IPS-20b (cell line): ENCODE data around the gene UQCR11.

ENCODE experiments used
- H3K27ac ChIP-seq: one replicate; pipeline ENCODE4 v1.5.1; 2013; ENCODE audit warnings: low read length
- H3K27me3 ChIP-seq: 2 replicates; pipeline ENCODE4 v1.6.1; 2013; ENCODE audit warnings: mild to moderate bottlenecking, low read length, inconsistent platforms; ENCODE audit not compliant: insufficient read depth
- H3K36me3 ChIP-seq: 2 replicates; pipeline ENCODE4 v1.6.1; 2013; ENCODE audit warnings: low read depth, mild to moderate bottlenecking, inconsistent platforms, low read length, moderate library complexity; ENCODE audit not compliant: insufficient read depth
- H3K4me1 ChIP-seq: 2 replicates; pipeline ENCODE4 v1.6.1; 2013; ENCODE audit warnings: mild to moderate bottlenecking, control low read depth, inconsistent platforms, low read length, moderate library complexity; ENCODE audit not compliant: insufficient read depth
- H3K4me3 ChIP-seq: 2 replicates; pipeline ENCODE4 v1.5.1; 2013; ENCODE audit warnings: mild to moderate bottlenecking, low read length, inconsistent platforms
- H3K9ac ChIP-seq: 2 replicates; pipeline ENCODE4 v1.6.1; 2013; ENCODE audit warnings: low read depth, mild to moderate bottlenecking, inconsistent platforms, low read length, moderate library complexity
- H3K9me3 ChIP-seq: 2 replicates; pipeline ENCODE4 v1.6.1; 2013; ENCODE audit warnings: mild to moderate bottlenecking, low read depth, low read length, inconsistent platforms; ENCODE audit not compliant: insufficient read depth

Gene UQCR11

DNA sequence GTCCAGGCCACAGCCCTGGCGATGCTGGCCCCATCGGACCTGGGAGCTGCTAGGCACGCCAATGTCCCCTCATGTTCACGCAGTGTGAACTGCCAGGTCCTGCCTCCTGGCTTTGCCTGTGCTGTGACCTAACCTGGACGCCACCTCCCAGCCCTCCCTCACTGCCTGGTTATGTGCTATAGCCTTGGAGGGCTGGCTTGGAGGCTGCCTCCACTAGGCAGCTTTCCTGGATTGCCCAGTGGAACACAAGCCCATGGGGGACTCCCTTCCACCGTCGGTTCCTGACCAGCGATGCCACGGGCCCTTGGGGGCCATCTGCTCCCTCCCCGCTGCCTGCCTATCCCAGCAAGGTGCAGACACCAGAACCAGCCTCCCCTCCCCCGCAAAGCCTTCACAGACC, 15.2 kb upstream of the UQCR11 start:
- H3K27ac ChIP-seq, result no peak overlapping the region
- no peak overlapping the region for H3K4me3 ChIP-seq
- H3K9ac ChIP-seq, result no peak overlapping the region
- no peaks in the 10 kb centered on the region for H3K27me3 ChIP-seq
- H3K4me1 ChIP-seq, result no peaks in the 10 kb centered on the region
- H3K36me3 ChIP-seq, result peaks cover 86% of the 10 kb centered on the region
- no peaks in the 10 kb centered on the region for H3K9me3 ChIP-seq

- Histone ChIP-seq H3K27ac (no peak overlapping the region), H3K27me3 (no peaks in the 10 kb centered on the region), H3K4me1 (no peaks in the 10 kb centered on the region), H3K36me3 (peaks cover 90% of the 10 kb centered on the region), H3K9me3 (no peaks in the 10 kb centered on the region), H3K9ac (no peak overlapping the region), H3K4me3 (no peak overlapping the region)
Observed at GRCh38 chr19:1619703-1620102, 14.4 kb upstream of the UQCR11 start.

DNA sequence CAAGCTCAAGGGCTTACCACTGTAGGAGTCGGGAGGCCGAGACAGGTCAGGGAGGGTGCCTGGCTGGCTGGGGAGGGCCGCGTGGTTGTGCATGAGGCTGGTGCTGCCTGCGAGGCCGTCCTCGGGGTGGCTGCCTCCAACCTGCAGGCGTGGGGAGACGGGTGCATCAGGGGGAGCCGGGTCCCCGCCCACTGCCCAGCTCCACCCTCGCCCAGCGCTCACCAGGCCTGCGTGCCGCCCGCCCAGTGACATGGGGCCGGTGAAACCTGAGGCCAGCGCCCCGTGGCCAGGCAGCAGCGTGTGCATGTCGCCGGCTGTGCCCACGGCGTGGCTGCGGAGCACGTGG, 13.8 kb upstream of the UQCR11 start:
- Histone ChIP-seq H3K9ac (no peak overlapping the region), H3K4me3 (no peak overlapping the region), H3K27ac (no peak overlapping the region), H3K27me3 (no peaks in the 10 kb centered on the region), H3K4me1 (no peaks in the 10 kb centered on the region), H3K9me3 (no peaks in the 10 kb centered on the region), H3K36me3 (peaks cover 91% of the 10 kb centered on the region)

- Histone ChIP-seq H3K9ac (no peak overlapping the region), H3K4me1 (no peaks in the 10 kb centered on the region), H3K36me3 (peaks cover 91% of the 10 kb centered on the region), H3K27me3 (no peaks in the 10 kb centered on the region), H3K9me3 (no peaks in the 10 kb centered on the region), H3K27ac (no peak overlapping the region), H3K4me3 (no peak overlapping the region)
Observed at GRCh38 chr19:1618157-1619093, 13.2 kb upstream of the UQCR11 start.

GRCh38 chr19:1616875-1617274, 11.6 kb upstream of the UQCR11 start:
- Histone ChIP-seq H3K27ac (no peak overlapping the region), H3K4me3 (no peak overlapping the region), H3K9ac (no peak overlapping the region), H3K4me1 (no peaks in the 10 kb centered on the region), H3K36me3 (peaks cover 97% of the 10 kb centered on the region), H3K27me3 (no peaks in the 10 kb centered on the region), H3K9me3 (no peaks in the 10 kb centered on the region)

GRCh38 chr19:1616396-1616795, 11.1 kb upstream of the UQCR11 start:
- no peak overlapping the region for H3K9ac ChIP-seq
- H3K9me3 ChIP-seq, result no peaks in the 10 kb centered on the region
- H3K4me1 ChIP-seq, result no peaks in the 10 kb centered on the region
- H3K4me3 ChIP-seq, result no peak overlapping the region
- no peaks in the 10 kb centered on the region for H3K27me3 ChIP-seq
- H3K36me3 ChIP-seq, result peaks cover 98% of the 10 kb centered on the region
- no peak overlapping the region for H3K27ac ChIP-seq

DNA sequence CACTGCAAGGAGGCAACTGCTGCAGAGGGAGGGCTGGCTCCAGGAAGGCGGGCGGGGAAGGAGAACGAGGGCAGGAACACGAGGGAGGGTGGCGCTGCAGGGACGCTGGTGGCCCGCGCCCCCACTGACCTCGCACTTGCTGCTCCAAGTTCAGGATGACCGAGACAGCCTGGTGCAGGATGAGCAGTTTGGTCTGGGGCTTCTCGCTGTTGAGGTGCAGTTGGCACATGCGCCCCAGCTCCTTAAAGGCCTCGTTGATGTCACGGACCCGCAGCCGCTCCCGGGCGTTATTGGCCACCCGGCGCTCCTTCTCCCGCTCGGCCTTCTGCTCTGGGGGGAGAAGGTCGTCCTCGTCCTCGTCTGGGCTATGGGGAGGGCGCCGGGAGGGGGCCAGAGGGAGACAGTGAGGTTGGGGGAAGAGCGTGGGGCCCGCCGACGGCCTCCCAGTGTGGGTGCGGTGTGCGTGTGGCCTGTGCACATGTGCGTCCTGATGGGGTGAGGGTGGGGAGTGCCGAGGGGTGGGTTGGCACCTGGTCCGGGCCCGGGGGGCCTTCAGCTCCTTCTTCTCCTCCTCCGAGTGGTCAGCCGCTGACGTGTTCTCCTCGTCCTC, 10.0 kb upstream of the UQCR11 start:
- Histone ChIP-seq H3K27me3 (no peaks in the 10 kb centered on the region), H3K9me3 (no peaks in the 10 kb centered on the region), H3K27ac (no peak overlapping the region), H3K4me1 (no peaks in the 10 kb centered on the region), H3K9ac (no peak overlapping the region), H3K4me3 (no peak overlapping the region), H3K36me3 (peaks cover 97% of the 10 kb centered on the region)

- H3K9me3 ChIP-seq, result no peaks in the 10 kb centered on the region
- H3K4me3 ChIP-seq, result no peak overlapping the region
- no peak overlapping the region for H3K9ac ChIP-seq
- H3K4me1 ChIP-seq, result no peaks in the 10 kb centered on the region
- peaks cover 91% of the 10 kb centered on the region for H3K36me3 ChIP-seq
- no peak overlapping the region for H3K27ac ChIP-seq
- no peaks in the 10 kb centered on the region for H3K27me3 ChIP-seq
Observed at GRCh38 chr19:1613808-1614570, 8.7 kb upstream of the UQCR11 start.

DNA sequence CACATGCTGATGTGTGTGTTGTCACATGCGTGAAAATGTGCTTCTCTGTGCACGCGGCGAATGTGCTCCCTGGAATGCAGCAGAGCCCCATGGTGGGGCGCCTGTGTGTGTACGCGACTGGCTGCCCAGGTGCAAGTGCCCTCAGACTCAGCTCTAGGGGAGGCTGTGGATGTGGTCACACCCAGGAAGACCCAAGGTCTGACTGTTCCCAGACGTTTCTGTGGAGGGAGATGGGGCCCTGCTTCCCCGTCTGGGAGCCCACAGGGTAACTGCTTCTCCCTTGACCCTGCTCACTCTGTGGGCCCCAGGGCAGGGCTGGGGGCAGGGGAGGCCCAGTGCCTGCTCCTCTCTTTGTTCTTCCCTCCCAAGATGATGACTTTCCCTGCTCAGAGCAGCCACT, 7.9 kb upstream of the UQCR11 start:
- Histone ChIP-seq H3K36me3 (peaks cover 84% of the 10 kb centered on the region), H3K9ac (no peak overlapping the region), H3K27ac (no peak overlapping the region), H3K4me1 (no peaks in the 10 kb centered on the region), H3K4me3 (no peak overlapping the region), H3K9me3 (no peaks in the 10 kb centered on the region), H3K27me3 (no peaks in the 10 kb centered on the region)

DNA sequence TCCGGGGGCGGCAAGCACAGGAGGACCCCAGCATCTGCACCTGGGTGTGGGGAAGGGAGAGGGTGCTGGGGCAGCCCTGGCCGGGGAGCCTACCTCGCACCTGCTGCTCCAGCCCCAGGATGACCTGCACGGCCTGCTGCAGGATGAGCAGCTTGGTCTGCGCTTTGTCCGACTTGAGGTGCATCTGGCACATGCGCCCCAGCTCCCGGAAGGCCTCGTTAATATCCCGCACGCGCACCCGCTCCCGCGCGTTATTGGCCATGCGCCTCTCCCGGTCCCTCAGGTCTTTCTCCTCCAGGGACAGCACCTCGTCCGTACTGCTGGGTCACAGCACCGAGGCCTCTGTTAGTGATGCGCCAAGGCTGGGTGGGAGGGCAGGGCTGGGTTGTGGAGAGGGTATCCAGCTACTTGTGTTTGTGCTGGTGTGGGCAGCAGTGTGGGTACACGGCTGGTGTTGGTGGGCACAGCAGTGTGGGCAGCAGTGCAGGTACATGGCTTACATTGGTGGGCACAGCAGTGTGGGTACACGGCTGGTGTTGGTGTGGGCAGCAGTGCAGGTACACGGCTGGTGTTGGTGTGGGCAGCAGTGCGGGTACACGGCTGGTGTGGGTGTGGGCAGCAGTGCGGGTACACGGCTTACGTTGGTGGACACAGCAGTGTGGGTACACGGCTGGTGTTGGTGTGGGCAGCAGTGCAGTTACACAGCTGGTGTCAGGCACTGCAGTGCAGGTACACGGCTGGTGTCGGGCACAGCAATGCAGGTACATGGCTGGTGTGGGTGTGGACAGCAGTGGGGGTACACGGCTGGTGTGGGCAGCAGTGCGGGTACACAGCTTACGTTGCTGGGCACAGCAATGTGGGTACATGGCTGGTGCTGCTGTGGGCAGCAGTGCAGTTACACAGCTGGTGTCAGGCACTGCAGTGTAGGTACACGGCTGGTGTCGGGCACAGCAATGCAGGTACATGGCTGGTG, 7.1 kb upstream of the UQCR11 start:
- H3K27ac ChIP-seq, result no peak overlapping the region
- H3K4me3 ChIP-seq, result no peak overlapping the region
- H3K4me1 ChIP-seq, result no peaks in the 10 kb centered on the region
- H3K36me3 ChIP-seq, result peaks cover 77% of the 10 kb centered on the region
- no peak overlapping the region for H3K9ac ChIP-seq
- no peaks in the 10 kb centered on the region for H3K9me3 ChIP-seq
- H3K27me3 ChIP-seq, result no peaks in the 10 kb centered on the region

GRCh38 chr19:1611353-1611752, 6.1 kb upstream of the UQCR11 start:
- Histone ChIP-seq H3K4me1 (no peaks in the 10 kb centered on the region), H3K9ac (no peak overlapping the region), H3K4me3 (no peak overlapping the region), H3K27me3 (no peaks in the 10 kb centered on the region), H3K36me3 (peaks cover 66% of the 10 kb centered on the region), H3K27ac (no peak overlapping the region), H3K9me3 (no peaks in the 10 kb centered on the region)
